Urothelium cell line (cell line): ENCODE results near the gene COG7.
"Not testable (repeated sequence)": the region's sequence is repeated elsewhere in the genome, so short reads cannot be mapped to it uniquely, and the experiment has no call there.

Source experiments
- DNase-seq: peaks from one replicate; pipeline ENCODE4 v3.0.0; 2011; ENCODE audit warnings: low spot score, mixed read lengths
- FAIRE-seq: peaks from 2 replicates; lab custom pipeline; 2011; peaks lifted over from hg19 to GRCh38; lab: Jason Lieb, UNC

COG7 gene

GRCh38 chr16:23452572-23453337 lies at the start of gene COG7:
Gene COG7 (minus strand): TSS chr16:23453189. CDS start chr16:23452994, 195 bp downstream.
- FAIRE-seq (no peak), DNase-seq (peak; percentile 81)

- FAIRE-seq = no peak
- no peak for DNase-seq
Observed at GRCh38 chr16:23502466-23502865, 49.5 kb upstream of the COG7 start.

GRCh38 chr16:23501291-23501690 lies 48.3 kb upstream of the COG7 start:
- FAIRE-seq = no peak

GRCh38 chr16:23500862-23501225 lies 47.9 kb upstream of the COG7 start:
- no peak for FAIRE-seq
- DNase-seq = no peak

More at GRCh38 chr16:23501291-23501690, 48.3 kb upstream of the COG7 start:
- no peak for DNase-seq

- DNase-seq (no peak), FAIRE-seq (no peak)
Observed at GRCh38 chr16:23500212-23500861, 47.3 kb upstream of the COG7 start.

- FAIRE-seq (no peak), DNase-seq (no peak)
Observed at GRCh38 chr16:23499801-23500200, 46.8 kb upstream of the COG7 start.

GRCh38 chr16:23498863-23499262 lies 45.9 kb upstream of the COG7 start:
- FAIRE-seq (no peak), DNase-seq (no peak)

GRCh38 chr16:23497543-23497868 lies 44.5 kb upstream of the COG7 start:
- FAIRE-seq = no peak

GRCh38 chr16:23496821-23497542 lies 44.0 kb upstream of the COG7 start:
- DNase-seq (no peak), FAIRE-seq (no peak)

More at GRCh38 chr16:23497543-23497868, 44.5 kb upstream of the COG7 start:
- no peak for DNase-seq

GRCh38 chr16:23495671-23496070 lies 42.7 kb upstream of the COG7 start:
- no peak for FAIRE-seq
- DNase-seq = no peak

- no peak for FAIRE-seq
- no peak for DNase-seq
Observed at GRCh38 chr16:23494188-23494587, 41.2 kb upstream of the COG7 start.

GRCh38 chr16:23491490-23492391 lies 38.8 kb upstream of the COG7 start:
- no peak for FAIRE-seq
- DNase-seq = peak; percentile 64

GRCh38 chr16:23486480-23486879 lies 33.5 kb upstream of the COG7 start:
- DNase-seq (no peak), FAIRE-seq (no peak)

- DNase-seq (no peak), FAIRE-seq (no peak)
Observed at GRCh38 chr16:23485841-23486240, 32.9 kb upstream of the COG7 start.

- no peak for DNase-seq
- no peak for FAIRE-seq
Observed at GRCh38 chr16:23485257-23485614, 32.2 kb upstream of the COG7 start.

- no peak for DNase-seq
- no peak for FAIRE-seq
Observed at GRCh38 chr16:23484510-23485256, 31.7 kb upstream of the COG7 start.

- not testable (repeated sequence) for FAIRE-seq, DNase-seq
Observed at GRCh38 chr16:23483492-23483891, 30.5 kb upstream of the COG7 start.

- no peak for DNase-seq
- no peak for FAIRE-seq
Observed at GRCh38 chr16:23482778-23483177, 29.8 kb upstream of the COG7 start.

- DNase-seq = no peak
- no peak for FAIRE-seq
Observed at GRCh38 chr16:23480257-23480656, 27.3 kb upstream of the COG7 start.

- FAIRE-seq = no peak
- DNase-seq = no peak
Observed at GRCh38 chr16:23479138-23479537, 26.1 kb upstream of the COG7 start.
